K562 (cell line): ENCODE results near the gene RNF26. TPM values are rescaled to one million over a fixed set of nuclear protein-coding genes. Genes with fewer than 3 reads are reported as not detected.

Experiments used
- E2F5 ChIP-seq: sonication (generic); formaldehyde crosslinking; IDR thresholded peaks from 2 replicates; pipeline ENCODE4 v1.8.0; 2022; ENCODE audit warnings: mild to moderate bottlenecking, missing genetic modification reagents
- E2F8 ChIP-seq: fragments of 450-650 bp; IDR thresholded peaks from 2 replicates; pipeline ENCODE4 v1.7.1; 2018; ENCODE audit warnings: mild to moderate bottlenecking, low read depth; ENCODE audit not compliant: partially characterized antibody
- ETS1 ChIP-seq: conservative IDR thresholded peaks from 2 replicates; pipeline ENCODE4 v1.6.1; 2011; ENCODE audit warnings: low read depth, mild to moderate bottlenecking, low read length; ENCODE audit not compliant: control insufficient read depth
- GTF3C2 ChIP-seq: IDR thresholded peaks from 3 replicates; pipeline ENCODE4 v1.6.1; 2011; ENCODE audit warnings: borderline replicate concordance, mild to moderate bottlenecking, moderate library complexity; ENCODE audit not compliant: insufficient read length; ENCODE audit errors: extremely low read depth
- ZNF280B ChIP-seq: fragments of 250-450 bp; sonication (Bioruptor Pico); IDR thresholded peaks from 2 replicates; pipeline ENCODE4 v1.5.1; 2021; ENCODE audit warnings: mild to moderate bottlenecking
- ZNF586 ChIP-seq: fragments of 450-650 bp; formaldehyde crosslinking; conservative IDR thresholded peaks from 2 replicates; pipeline ENCODE4 v1.4.0; 2020; ENCODE audit warnings: mild to moderate bottlenecking, moderate library complexity
- polyA plus RNA-seq, 8 experiments: library from polyadenylated mRNA; depleted of rRNA in 4 of 8; stranded (reverse) in 5 of 8; unstranded in 3 of 8; fragments of >200 nt; fragmentation: Nextera tagmentation in 2 of 8; fragmentation: Illumina TruSeq in 1 of 8; extraction: Ambion mirVana in 2 of 8; extraction: Trizol in 1 of 8; gene quantifications; 2 replicates each; pipeline versions ENCODE4 v1.2.1 to v1.2.3, GENCODE V29; 2011 to 2014; ENCODE audit warnings: inconsistent platforms in 1 of 8, missing spikeins in 1 of 8
- total RNA-seq, 7 experiments: library from RNA; depleted of rRNA in 6 of 7; stranded (reverse); fragments of >200 nt in 6 of 7; fragmentation: Illumina TruSeq in 2 of 7; extraction: Trizol in 2 of 7; gene quantifications; 2 replicates each; pipeline versions ENCODE4 v1.2.1 to v1.2.3, GENCODE V29; 2011 to 2021; ENCODE audit warnings: low replicate concordance in 1 of 7

The RNF26 gene
- total and polyA plus RNA-seq, 9 of the 15 experiments (the other 6 are each of a cell fraction or from before 2014, with no cell fraction given), result 5.3 to 53.6 (median 12.7) TPM

GRCh38 chr11:119335091-119335654 lies 846 bp downstream of the RNF26 start (continued):
- TF ChIP-seq ZNF586 (CRISPR knock-in tag) (no peak), ZNF280B (CRISPR knock-in tag) (no peak), E2F5 (CRISPR knock-in tag) (no peak), E2F8 (no peak), ETS1 (no peak), GTF3C2 (no peak)
- TF ChIP-seq, all 486 proteins: peak for 3
